Coronary artery (tissue), 2 donors: Measurements from ENCODE around the gene PPP2R3B.

ENCODE experiments used
- DNase-seq: peaks from one replicate; pipeline ENCODE4 v3.0.0-alpha.2; 2017; ENCODE audit warnings: low spot score
- H3K27ac ChIP-seq, 2 donors: fragments of 200-600 bp; sonication (generic); one replicate each; pipeline ENCODE4 v1.5.1; 2016 to 2019
- H3K4me3 ChIP-seq: fragments of 200-600 bp; sonication (generic); 2 replicates; pipeline ENCODE4 v1.5.1; 2016; ENCODE audit warnings: mild to moderate bottlenecking, moderate library complexity
- CTCF ChIP-seq: fragments of 200-600 bp; sonication (generic); IDR thresholded peaks from one replicate; pipeline ENCODE4 v1.5.1; 2019; ENCODE audit warnings: antibody characterized with exemption

The PPP2R3B gene

GRCh38 chrX:285076-285677 is 101.5 kb downstream of the PPP2R3B start:
- TF ChIP-seq CTCF = no peak
- DNase-seq = no peak
- no peak overlapping the region for H3K27ac ChIP-seq
- no peak overlapping the region for H3K4me3 ChIP-seq
